Skeletal muscle tissue (tissue), 4 donors: ENCODE measurements around the gene SLC35E1. TPM values are rescaled to one million over a fixed set of nuclear protein-coding genes. Genes with fewer than 3 reads are reported as not detected.

ENCODE experiments used
- H3K27ac ChIP-seq: one replicate; pipeline ENCODE4 v1.7.0; 2013; ENCODE audit warnings: mild to moderate bottlenecking, low read depth, low read length, inconsistent platforms
- H3K27me3 ChIP-seq, 3 donors: one replicate each; pipeline ENCODE4 v1.7.0; 2013; ENCODE audit warnings: low read length in 3 of 3; ENCODE audit not compliant: control insufficient read depth in 3 of 3, insufficient read depth in 3 of 3
- H3K36me3 ChIP-seq, 3 donors: one replicate each; pipeline ENCODE4 v1.7.0; 2013; ENCODE audit warnings: low read length in 3 of 3; ENCODE audit not compliant: control insufficient read depth in 3 of 3, insufficient read depth in 3 of 3
- H3K4me1 ChIP-seq, 3 donors: one replicate each; pipeline ENCODE4 v1.7.0; 2013; ENCODE audit warnings: low read length in 3 of 3, mild to moderate bottlenecking in 3 of 3; ENCODE audit not compliant: control insufficient read depth in 3 of 3, insufficient read depth in 3 of 3
- H3K4me3 ChIP-seq, 3 donors: one replicate each; pipeline ENCODE4 v1.7.0; 2013; ENCODE audit warnings: low read length in 3 of 3
- H3K9ac ChIP-seq, 3 donors: one replicate each; pipeline ENCODE4 v1.7.0; 2013; ENCODE audit warnings: low read length in 3 of 3, mild to moderate bottlenecking in 3 of 3, moderate library complexity in 2 of 3, low read depth in 1 of 3
- H3K9me3 ChIP-seq, 3 donors: one replicate each; pipeline ENCODE4 v1.7.0; 2013; ENCODE audit warnings: low read length in 3 of 3; ENCODE audit not compliant: control insufficient read depth in 3 of 3
- total RNA-seq: library from RNA; depleted of rRNA; stranded (reverse); fragments of >200 nt; gene quantifications from one replicate; pipeline ENCODE4 v1.2.3, GENCODE V29; 2014
- donor health status: Osteomylitis.

SLC35E1 gene
- total RNA-seq, 1 donor from 2014 or later = 16.2 TPM

DNA sequence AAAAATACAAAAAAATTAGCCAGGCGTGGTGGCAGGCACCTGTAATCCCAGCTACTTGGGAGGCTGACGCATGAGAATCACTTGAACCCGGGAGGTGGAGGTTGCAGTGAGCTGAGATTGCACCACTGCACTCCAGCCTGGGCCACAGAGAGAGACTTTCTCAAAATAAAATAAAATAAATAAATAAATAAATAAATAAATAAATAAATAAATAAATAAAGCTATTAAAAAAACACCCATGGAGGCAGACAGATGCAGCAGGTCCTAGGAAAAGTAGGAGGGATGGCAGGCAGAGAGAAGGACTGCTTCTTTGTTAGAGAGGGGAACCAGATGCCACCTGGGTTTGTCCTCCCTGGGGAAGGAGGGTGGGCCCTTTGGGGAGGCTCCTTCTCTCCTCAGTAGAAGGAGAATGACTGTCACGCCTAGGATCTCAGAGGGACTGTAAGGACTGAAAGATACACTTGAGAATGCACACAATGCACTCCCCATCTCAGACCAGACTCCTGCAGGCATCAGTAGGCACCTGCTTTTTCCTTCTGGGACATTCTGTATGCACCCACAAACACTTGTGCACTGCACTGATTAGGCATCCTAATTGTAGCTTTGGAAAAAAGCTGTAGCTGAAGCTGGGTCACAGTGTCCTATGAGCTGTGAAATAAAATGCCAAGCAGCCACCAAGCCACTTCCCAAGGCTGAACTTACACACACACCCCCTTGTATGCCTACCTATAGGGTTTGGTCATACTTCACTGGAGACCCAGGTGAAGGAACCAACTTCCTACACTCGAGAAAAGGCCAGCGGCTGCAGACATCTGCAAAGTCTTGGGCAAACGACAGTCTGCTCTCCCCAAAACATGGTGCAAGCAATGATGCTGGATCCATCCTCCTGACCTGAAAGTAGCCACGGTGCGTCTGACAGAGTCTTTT lies 18.9 kb upstream of the SLC35E1 start:
- H3K27ac ChIP-seq = no peak overlapping the region
- H3K27me3 ChIP-seq = no peaks in the 10 kb centered on the region
- H3K9me3 ChIP-seq = no peaks in the 10 kb centered on the region
- peaks cover 0 to 2% (median 0%) of the 10 kb centered on the region in 3 donors for H3K36me3 ChIP-seq
- H3K9ac ChIP-seq = no peak overlapping the region
- peaks cover 67 to 94% (median 84%) of the 10 kb centered on the region in 3 donors for H3K4me1 ChIP-seq
- no peak overlapping the region for H3K4me3 ChIP-seq

DNA sequence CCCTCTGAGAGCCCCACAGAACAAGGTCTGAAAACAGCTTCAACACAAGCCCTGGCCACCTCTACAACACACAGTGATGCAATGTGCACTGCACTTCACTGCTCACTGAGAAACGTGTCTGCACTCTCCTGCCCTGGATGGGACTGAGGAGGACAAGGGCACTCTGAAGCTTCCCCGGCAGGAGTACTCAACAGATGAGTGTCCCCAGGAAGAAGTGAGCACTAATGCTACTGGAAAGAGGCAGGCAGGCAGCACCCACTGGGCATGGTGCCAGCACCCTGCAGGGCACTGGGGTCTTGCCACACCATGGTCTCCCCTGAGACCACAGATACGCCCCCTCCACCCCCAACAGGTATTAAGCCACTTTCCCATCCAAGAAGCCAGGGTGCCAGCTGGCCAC lies 17.7 kb upstream of the SLC35E1 start:
- H3K9me3 ChIP-seq = no peaks in the 10 kb centered on the region
- peak overlapping the region in 1 of 3 donors; percentile 62 for H3K9ac ChIP-seq
- peaks cover 0 to 2% (median 0%) of the 10 kb centered on the region in 3 donors for H3K36me3 ChIP-seq
- no peaks in the 10 kb centered on the region for H3K27me3 ChIP-seq
- no peak overlapping the region for H3K27ac ChIP-seq
- H3K4me3 ChIP-seq = no peak overlapping the region
- H3K4me1 ChIP-seq = peaks cover 68 to 94% (median 87%) of the 10 kb centered on the region in 3 donors

- no peak overlapping the region for H3K27ac ChIP-seq
- H3K4me3 ChIP-seq = peak overlapping the region in 1 of 3 donors; percentile 72
- H3K4me1 ChIP-seq = peaks cover 69 to 94% (median 87%) of the 10 kb centered on the region in 3 donors
- H3K9ac ChIP-seq = peak overlapping the region in 1 of 3 donors; percentile 64
- H3K9me3 ChIP-seq = no peaks in the 10 kb centered on the region
- H3K36me3 ChIP-seq = peaks cover 0 to 2% (median 0%) of the 10 kb centered on the region in 3 donors
- H3K27me3 ChIP-seq = no peaks in the 10 kb centered on the region
Observed at GRCh38 chr19:16588824-16589577, 16.8 kb upstream of the SLC35E1 start.

GRCh38 chr19:16587833-16588823 lies 15.9 kb upstream of the SLC35E1 start:
- no peaks in the 10 kb centered on the region for H3K9me3 ChIP-seq
- H3K4me1 ChIP-seq = peaks cover 72 to 94% (median 88%) of the 10 kb centered on the region in 3 donors
- peak overlapping the region; percentile 33 to 72 (median 49) for H3K4me3 ChIP-seq
- H3K27ac ChIP-seq = peak overlapping the region; percentile 14
- H3K27me3 ChIP-seq = no peaks in the 10 kb centered on the region
- H3K9ac ChIP-seq = peak overlapping the region in 2 of 3 donors; percentile 40 to 64
- no peaks in the 10 kb centered on the region for H3K36me3 ChIP-seq

DNA sequence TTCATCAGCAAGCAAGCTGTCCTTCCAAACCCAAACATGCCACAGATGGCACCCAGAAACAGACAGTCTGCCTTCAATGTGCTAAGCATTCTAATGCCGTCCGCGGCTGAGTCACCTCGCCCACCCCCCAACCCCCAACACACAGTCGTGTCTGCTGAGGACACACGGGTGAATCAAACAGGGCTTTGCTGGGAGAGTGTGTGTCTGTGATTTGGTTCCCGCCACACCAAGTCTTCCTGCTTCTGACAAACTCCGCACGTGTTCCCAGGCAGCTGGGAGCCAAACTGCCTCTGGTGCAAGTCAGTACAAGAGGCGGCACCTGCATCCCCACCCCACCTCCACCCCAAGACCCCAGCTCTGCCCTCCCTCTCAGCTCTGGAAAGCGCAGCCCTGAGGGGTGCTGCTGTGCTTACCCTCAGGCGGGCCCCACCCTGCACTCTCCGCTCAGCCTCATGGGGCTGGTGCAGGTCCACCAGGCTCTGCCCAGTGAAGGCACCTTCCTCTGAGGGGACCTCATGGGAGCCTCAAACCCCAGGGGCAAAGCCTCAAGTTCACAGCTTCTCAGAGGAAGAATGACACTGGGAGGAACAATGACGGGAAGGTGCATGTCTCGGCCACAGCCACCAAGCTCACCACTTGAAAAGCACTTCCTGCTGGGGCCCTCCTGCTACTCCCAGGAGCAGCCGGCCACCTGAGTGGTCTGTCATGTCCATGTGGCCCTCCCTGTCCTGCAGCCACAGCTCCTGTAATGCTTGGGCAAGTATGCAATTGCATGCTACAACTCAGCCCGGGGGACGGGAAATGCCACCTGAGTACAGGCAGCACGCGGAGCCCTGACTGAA lies 15.0 kb upstream of the SLC35E1 start:
- no peaks in the 10 kb centered on the region for H3K27me3 ChIP-seq
- no peaks in the 10 kb centered on the region for H3K9me3 ChIP-seq
- H3K27ac ChIP-seq = no peak overlapping the region
- peak overlapping the region in 2 of 3 donors; percentile 12 to 64 for H3K9ac ChIP-seq
- H3K4me3 ChIP-seq = peak overlapping the region; percentile 5 to 72 (median 49)
- no peaks in the 10 kb centered on the region for H3K36me3 ChIP-seq
- peaks cover 78 to 94% (median 88%) of the 10 kb centered on the region in 3 donors for H3K4me1 ChIP-seq

- Histone ChIP-seq H3K27ac (peak overlapping the region; percentile 88), H3K4me3 (no peak overlapping the region), H3K9ac (peak overlapping the region in 2 of 3 donors; percentile 40 to 43), H3K9me3 (no peaks in the 10 kb centered on the region), H3K27me3 (no peaks in the 10 kb centered on the region), H3K4me1 (peaks cover 78 to 94% (median 92%) of the 10 kb centered on the region in 3 donors), H3K36me3 (no peaks in the 10 kb centered on the region)
Observed at GRCh38 chr19:16586477-16586871, 14.3 kb upstream of the SLC35E1 start.

DNA sequence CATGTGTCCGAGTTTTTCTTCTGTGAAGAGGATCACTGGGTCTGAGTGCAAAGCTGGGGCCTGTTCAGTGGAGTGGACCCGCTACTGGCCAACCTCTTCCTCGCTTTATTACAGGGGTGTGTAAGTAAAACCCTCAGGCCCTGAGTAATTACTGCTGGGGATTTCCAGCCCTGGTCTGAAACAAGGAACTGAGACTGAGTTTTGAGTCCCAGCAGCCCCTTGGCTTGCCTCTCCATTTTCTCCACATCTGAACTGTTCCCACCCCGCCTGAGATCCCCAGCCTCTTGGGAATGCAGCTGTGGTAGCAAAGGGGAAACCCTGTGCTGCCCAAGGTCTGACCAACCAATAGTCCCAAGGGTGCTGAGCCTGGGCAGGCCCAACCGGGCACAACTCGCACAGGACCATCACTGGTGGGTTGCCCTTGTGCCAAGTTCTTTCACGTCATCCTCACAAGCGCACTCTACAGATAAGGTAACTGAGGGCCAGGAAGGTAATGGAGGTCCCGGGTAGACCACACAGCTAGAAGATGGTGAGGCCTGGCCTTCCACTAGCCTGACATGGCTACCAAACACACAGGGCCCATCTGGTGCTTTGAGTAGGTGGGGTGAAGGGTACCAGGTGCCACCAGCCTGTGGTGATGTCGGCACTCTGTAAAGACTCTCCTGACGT lies 13.7 kb upstream of the SLC35E1 start:
- Histone ChIP-seq H3K9ac (peak overlapping the region; percentile 57 to 64 (median 58)), H3K27ac (peak overlapping the region; percentile 88)

DNA sequence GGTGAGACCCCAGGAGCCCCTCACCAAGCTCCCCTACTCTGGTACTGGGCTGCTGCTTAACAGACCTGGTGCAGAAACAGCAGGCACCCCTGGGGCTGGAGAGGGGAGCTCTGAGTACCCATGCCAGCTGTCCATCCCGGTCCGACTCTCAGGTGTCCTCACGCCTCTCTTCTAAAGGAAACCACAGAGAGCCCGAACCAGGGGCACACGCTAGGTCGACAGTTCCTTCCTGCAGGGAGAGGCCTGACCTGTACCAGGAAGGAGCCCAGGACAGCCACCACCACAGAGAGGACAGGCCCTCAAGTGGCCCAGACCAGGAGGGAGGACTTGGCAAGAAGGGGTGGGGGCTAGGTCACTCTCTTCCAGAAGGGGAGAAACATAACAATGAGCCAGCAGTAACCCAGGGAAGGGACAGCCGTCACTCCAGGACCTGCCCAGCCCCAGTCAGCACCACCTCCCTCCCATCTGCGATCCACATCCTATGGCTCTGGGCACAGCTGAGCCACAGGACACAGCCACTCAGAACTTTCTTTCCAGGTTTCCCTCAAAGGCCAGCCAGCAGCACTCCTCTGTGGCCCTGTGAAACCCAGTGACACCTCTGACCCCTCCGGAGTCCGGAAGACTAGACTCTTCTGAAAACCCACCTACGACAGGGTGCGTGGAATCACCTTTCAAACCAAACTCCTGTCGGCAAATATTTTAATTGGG lies 13.0 kb upstream of the SLC35E1 start:
- no peaks in the 10 kb centered on the region for H3K27me3 ChIP-seq
- H3K4me1 ChIP-seq = peaks cover 89 to 98% (median 97%) of the 10 kb centered on the region in 3 donors
- peak overlapping the region; percentile 57 to 64 (median 58) for H3K9ac ChIP-seq
- H3K36me3 ChIP-seq = no peaks in the 10 kb centered on the region
- H3K9me3 ChIP-seq = no peaks in the 10 kb centered on the region
- peak overlapping the region; percentile 88 for H3K27ac ChIP-seq
- no peak overlapping the region for H3K4me3 ChIP-seq

More for the DNA sequence above, 13.7 kb upstream of the SLC35E1 start:
- H3K4me3 ChIP-seq = no peak overlapping the region
- no peaks in the 10 kb centered on the region for H3K9me3 ChIP-seq
- no peaks in the 10 kb centered on the region for H3K27me3 ChIP-seq
- H3K36me3 ChIP-seq = no peaks in the 10 kb centered on the region
- H3K4me1 ChIP-seq = peaks cover 83 to 95% (median 92%) of the 10 kb centered on the region in 3 donors
